Suppressor macrophage treated with lipopolysaccharide for 1 hour (primary cell): ENCODE measurements around the gene CENPX.

ENCODE experiments used
- DNase-seq, 3 donors: peaks; one replicate each; pipeline ENCODE4 v3.0.0-alpha.2; 2020 to 2022

The CENPX gene

GRCh38 chr17:81976332-81977210, 46.1 kb downstream of the CENPX start:
- DNase-seq: peak in 2 of 3 donors; percentile 25 to 30

GRCh38 chr17:81973432-81973831, 49.2 kb downstream of the CENPX start:
- no peak for DNase-seq

- DNase-seq: no peak
Observed at GRCh38 chr17:81968850-81969812, 53.5 kb downstream of the CENPX start.
